Neutrophil (primary cell): ENCODE measurements around the gene TBC1D13.

Experiments used
- H3K27ac ChIP-seq: fragments of 200-600 bp; sonication (generic); 2 replicates; pipeline ENCODE4 v1.5.1; 2016; ENCODE audit warnings: mild to moderate bottlenecking, moderate library complexity
- H3K27me3 ChIP-seq: fragments of 200-600 bp; sonication (generic); 2 replicates; pipeline ENCODE4 v1.6.0; 2016; ENCODE audit warnings: mild to moderate bottlenecking
- H3K36me3 ChIP-seq: fragments of 200-600 bp; sonication (generic); 2 replicates; pipeline ENCODE4 v1.5.1; 2017
- H3K4me1 ChIP-seq, 2 experiments: fragments of 200-600 bp in 1 of 2; sonication (generic) in 1 of 2; 1 replicate in 1 of 2; 2 replicates in 1 of 2; pipeline versions ENCODE4 v1.5.1 to v1.6.1; 2013 to 2016; ENCODE audit warnings: low read depth in 1 of 2, low read length in 1 of 2, mild to moderate bottlenecking in 1 of 2, moderate library complexity in 1 of 2; ENCODE audit not compliant: control insufficient read depth in 1 of 2, insufficient read depth in 1 of 2
- H3K4me3 ChIP-seq, 2 experiments: fragments of 200-600 bp in 1 of 2; sonication (generic) in 1 of 2; 1 replicate in 1 of 2; 2 replicates in 1 of 2; pipeline ENCODE4 v1.5.1; 2013 to 2016; ENCODE audit warnings: low read depth in 1 of 2, low read length in 1 of 2, mild to moderate bottlenecking in 1 of 2, moderate library complexity in 1 of 2
- H3K9me3 ChIP-seq: fragments of 200-600 bp; sonication (generic); 2 replicates; pipeline ENCODE4 v1.5.1; 2016
- CTCF ChIP-seq: fragments of 200-600 bp; sonication (generic); IDR thresholded peaks from 2 replicates; pipeline ENCODE4 v1.5.1; 2016; ENCODE audit warnings: antibody characterized with exemption

TBC1D13 gene

GRCh38 chr9:128753627-128754026 is 33.4 kb upstream of the TBC1D13 start:
- no peak for TF ChIP-seq CTCF
- Histone ChIP-seq H3K27me3 (no peaks in the 10 kb centered on the region), H3K4me1 (no peaks in the 10 kb centered on the region), H3K4me3 (no peak overlapping the region), H3K36me3 (peaks cover 70% of the 10 kb centered on the region), H3K9me3 (no peaks in the 10 kb centered on the region), H3K27ac (no peak overlapping the region)

DNA sequence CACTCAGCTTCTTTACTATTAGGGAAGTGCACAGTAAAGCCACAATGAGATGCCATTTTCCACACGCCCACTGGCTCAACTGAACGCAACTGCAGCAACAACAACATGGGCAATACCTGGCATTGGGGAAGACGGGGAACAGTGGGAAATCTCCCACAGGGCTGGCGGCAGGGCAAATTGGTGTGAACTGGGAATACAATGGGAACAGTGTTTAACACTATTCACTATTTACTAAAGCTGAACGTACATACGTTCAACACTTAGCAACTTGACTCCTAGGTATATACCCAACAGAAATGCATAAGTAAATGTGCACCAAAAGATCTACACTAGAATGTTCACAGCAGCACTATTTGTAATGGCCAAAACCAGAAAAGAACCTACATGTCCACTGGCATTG is 29.5 kb upstream of the TBC1D13 start:
- Histone ChIP-seq H3K4me1 (no peaks in the 10 kb centered on the region), H3K27ac (no peak overlapping the region), H3K36me3 (peaks cover 32% of the 10 kb centered on the region), H3K27me3 (no peaks in the 10 kb centered on the region), H3K4me3 (no peak overlapping the region), H3K9me3 (no peaks in the 10 kb centered on the region)
- TF ChIP-seq CTCF, result no peak

DNA sequence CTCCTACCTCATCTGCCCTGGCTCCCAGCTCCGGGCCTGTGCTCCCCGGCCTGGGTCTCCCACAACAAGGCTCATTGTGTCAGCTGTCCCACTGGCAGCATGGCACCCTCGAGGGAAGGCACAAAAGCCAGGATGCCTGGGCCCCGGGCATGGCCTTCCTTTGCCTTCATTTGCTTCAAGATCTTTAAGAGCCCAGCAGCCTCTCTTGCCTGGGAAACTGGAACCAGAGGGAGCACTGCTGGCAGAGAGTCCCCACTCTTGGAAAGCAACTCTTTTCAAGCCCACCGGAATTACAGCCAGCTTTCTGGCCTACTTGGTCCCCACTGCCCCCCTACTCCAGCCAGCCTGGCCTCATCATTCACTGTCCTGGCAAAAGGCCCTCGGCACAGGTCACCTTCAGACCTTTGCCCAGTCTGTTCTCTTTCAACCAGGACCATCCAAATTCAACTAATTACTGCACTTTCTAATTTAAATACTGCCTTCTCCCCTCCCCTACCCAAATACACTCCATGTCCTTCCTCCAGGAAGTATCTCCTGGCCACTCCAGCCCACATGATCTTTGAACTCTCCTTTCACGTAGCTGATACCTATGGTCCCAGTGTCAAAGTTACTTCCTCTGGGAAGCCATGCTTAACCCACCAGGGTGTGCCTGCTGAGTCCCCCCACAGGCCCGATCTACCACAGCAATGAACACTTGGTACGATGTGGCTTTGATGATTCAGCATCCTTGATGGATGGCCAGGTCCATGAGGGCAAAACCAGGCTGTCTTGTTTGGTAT is 24.2 kb upstream of the TBC1D13 start:
- Histone ChIP-seq H3K27me3 (no peaks in the 10 kb centered on the region), H3K4me3 (no peak overlapping the region), H3K36me3 (peaks cover 29% of the 10 kb centered on the region), H3K4me1 (no peaks in the 10 kb centered on the region), H3K9me3 (no peaks in the 10 kb centered on the region), H3K27ac (no peak overlapping the region)
- no peak for TF ChIP-seq CTCF

GRCh38 chr9:128764361-128764760 is 22.7 kb upstream of the TBC1D13 start:
- no peak for TF ChIP-seq CTCF
- H3K27ac ChIP-seq, result no peak overlapping the region
- H3K4me1 ChIP-seq, result no peaks in the 10 kb centered on the region
- H3K36me3 ChIP-seq, result peaks cover 33% of the 10 kb centered on the region
- H3K9me3 ChIP-seq, result no peaks in the 10 kb centered on the region
- no peak overlapping the region for H3K4me3 ChIP-seq
- no peaks in the 10 kb centered on the region for H3K27me3 ChIP-seq

GRCh38 chr9:128765499-128765898 is 21.6 kb upstream of the TBC1D13 start:
- Histone ChIP-seq H3K36me3 (peaks cover 33% of the 10 kb centered on the region), H3K9me3 (no peaks in the 10 kb centered on the region), H3K27me3 (no peaks in the 10 kb centered on the region), H3K27ac (no peak overlapping the region), H3K4me3 (no peak overlapping the region), H3K4me1 (peaks cover 3 to 6% of the 10 kb centered on the region in 2 experiments)
- no peak for TF ChIP-seq CTCF
